Measurements from ENCODE around the gene NAA40.

The NAA40 gene

GRCh38 chr11:63938479-63939396 is at the start of gene NAA40:
Gene NAA40 (plus strand): TSS chr11:63939002. CDS start chr11:63939097, 95 bp downstream.
- Histone ChIP-seq H3K9me2 (replicated peaks; ENCODE audit: control insufficient read depth, low read length) (no peaks in the 10 kb centered on the region), H3K27ac (ENCODE audit: low read depth, low read length) (peak within 1 kb of the TSS; percentile 80), H3K4me1 (ENCODE audit: control insufficient read depth, low read length) (peaks cover 28% of the 10 kb centered on the region), H3K4me2 (ENCODE audit: low read length) (peak within 1 kb of the TSS; percentile 99), H3K9me3 (ENCODE audit: control insufficient read depth, insufficient read depth, low read length) (no peaks in the 10 kb centered on the region), H3K27me3 (ENCODE audit: control insufficient read depth, low read length) (no peaks in the 10 kb centered on the region), H3K4me3 (ENCODE audit: low read length) (peak within 1 kb of the TSS; percentile 96), H3K79me2 (ENCODE audit: control insufficient read depth, low read length) (peaks cover 49% of the 10 kb centered on the region), H3K36me3 (ENCODE audit: control insufficient read depth, low read length) (peaks cover 26% of the 10 kb centered on the region), H3F3A (ENCODE audit: control insufficient read depth, insufficient read depth) (peaks cover 5% of the 10 kb centered on the region; the same call in 1 of the 2 replicates), H4K20me1 (ENCODE audit: control insufficient read depth, insufficient read depth, low read depth, low read length) (no peaks in the 10 kb centered on the region; the same call in 1 of the 2 replicates)
- no peak for TF ChIP-seq EZH2phosphoT487 (IDR thresholded peaks at IDR 0.05; ENCODE audit: borderline replicate concordance, low read length)
- no peak for TF ChIP-seq CTCF (IDR thresholded peaks at IDR 0.05; ENCODE audit: low read depth, low read length, poor library complexity, severe bottlenecking)

- no peak overlapping the region for H3K4me3 ChIP-seq (ENCODE audit: low read length)
- H4K20me1 ChIP-seq (ENCODE audit: control insufficient read depth, insufficient read depth, low read depth, low read length), result peaks cover 33% of the 10 kb centered on the region
- H3K4me2 ChIP-seq (ENCODE audit: low read length), result no peak overlapping the region
- no peaks in the 10 kb centered on the region for H3K9me2 ChIP-seq (replicated peaks; ENCODE audit: control insufficient read depth, low read length)
- H3K27me3 ChIP-seq (ENCODE audit: control insufficient read depth, low read length), result no peaks in the 10 kb centered on the region
- peaks cover 29% of the 10 kb centered on the region for H3K4me1 ChIP-seq (ENCODE audit: control insufficient read depth, low read length)
- peaks cover 87% of the 10 kb centered on the region for H3K79me2 ChIP-seq (ENCODE audit: control insufficient read depth, low read length)
- no peaks in the 10 kb centered on the region for H3K9me3 ChIP-seq (ENCODE audit: control insufficient read depth, insufficient read depth, low read length)
- TF ChIP-seq CTCF (IDR thresholded peaks at IDR 0.05; ENCODE audit: low read depth, low read length, poor library complexity, severe bottlenecking) (no peak), EZH2phosphoT487 (IDR thresholded peaks at IDR 0.05; ENCODE audit: borderline replicate concordance, low read length) (no peak)
- H3K36me3 ChIP-seq (ENCODE audit: control insufficient read depth, low read length), result peaks cover 20% of the 10 kb centered on the region
- no peak overlapping the region for H3K27ac ChIP-seq (ENCODE audit: low read depth, low read length)
- H3F3A ChIP-seq (ENCODE audit: control insufficient read depth, insufficient read depth), result peaks cover 9% of the 10 kb centered on the region
Observed at GRCh38 chr11:63889344-63889743, 49.5 kb upstream of the NAA40 start.

GRCh38 chr11:63890368-63890767 is 48.4 kb upstream of the NAA40 start:
- Histone ChIP-seq H3K9me3 (ENCODE audit: control insufficient read depth, insufficient read depth, low read length) (no peaks in the 10 kb centered on the region), H3K4me1 (ENCODE audit: control insufficient read depth, low read length) (peaks cover 34% of the 10 kb centered on the region), H3F3A (ENCODE audit: control insufficient read depth, insufficient read depth) (peaks cover 9% of the 10 kb centered on the region), H3K27me3 (ENCODE audit: control insufficient read depth, low read length) (no peaks in the 10 kb centered on the region), H4K20me1 (ENCODE audit: control insufficient read depth, insufficient read depth, low read depth, low read length) (peaks cover 38% of the 10 kb centered on the region), H3K79me2 (ENCODE audit: control insufficient read depth, low read length) (peaks cover 80% of the 10 kb centered on the region), H3K4me2 (ENCODE audit: low read length) (no peak overlapping the region), H3K36me3 (ENCODE audit: control insufficient read depth, low read length) (peaks cover 28% of the 10 kb centered on the region), H3K9me2 (replicated peaks; ENCODE audit: control insufficient read depth, low read length) (no peaks in the 10 kb centered on the region), H3K4me3 (ENCODE audit: low read length) (no peak overlapping the region), H3K27ac (ENCODE audit: low read depth, low read length) (no peak overlapping the region)
- TF ChIP-seq EZH2phosphoT487 (IDR thresholded peaks at IDR 0.05; ENCODE audit: borderline replicate concordance, low read length) (no peak), CTCF (IDR thresholded peaks at IDR 0.05; ENCODE audit: low read depth, low read length, poor library complexity, severe bottlenecking) (no peak)

Data from DOHH2 (cell line).